Midbrain (tissue), 1 donor: ENCODE data around the gene AAK1.
A peak's percentile ranks its signal among the peaks of the same experiment; 100 is the strongest.

Experiments used
- DNase-seq: peaks from one replicate; lab custom pipeline; 2025; lab: John Stamatoyannopoulos, UW

AAK1 gene

GRCh38 chr2:69538872-69539548 is 104.5 kb downstream of the AAK1 start:
- no peak for DNase-seq

GRCh38 chr2:69538249-69538648 is 105.3 kb downstream of the AAK1 start:
- no peak for DNase-seq

DNA sequence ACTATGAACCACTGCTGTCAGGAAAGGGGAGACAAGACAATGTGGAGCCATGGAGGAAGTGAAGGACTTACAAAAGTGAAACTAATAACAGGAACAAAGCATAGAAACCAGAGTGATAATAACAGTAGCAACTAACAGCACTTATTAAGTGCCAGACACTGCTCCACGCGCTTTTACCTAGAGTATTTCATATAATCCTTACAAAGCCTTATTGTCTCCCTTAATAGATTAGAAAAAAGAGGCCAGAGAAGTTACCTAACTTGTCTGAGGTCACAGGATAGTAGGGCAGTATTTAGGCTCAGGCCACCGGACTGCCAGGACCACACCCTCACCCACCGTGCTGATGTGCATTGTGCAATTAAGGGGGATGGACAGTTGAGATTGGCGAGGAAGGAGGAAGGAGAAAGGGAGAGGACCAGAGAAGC is 107.7 kb downstream of the AAK1 start:
- no peak for DNase-seq

DNA sequence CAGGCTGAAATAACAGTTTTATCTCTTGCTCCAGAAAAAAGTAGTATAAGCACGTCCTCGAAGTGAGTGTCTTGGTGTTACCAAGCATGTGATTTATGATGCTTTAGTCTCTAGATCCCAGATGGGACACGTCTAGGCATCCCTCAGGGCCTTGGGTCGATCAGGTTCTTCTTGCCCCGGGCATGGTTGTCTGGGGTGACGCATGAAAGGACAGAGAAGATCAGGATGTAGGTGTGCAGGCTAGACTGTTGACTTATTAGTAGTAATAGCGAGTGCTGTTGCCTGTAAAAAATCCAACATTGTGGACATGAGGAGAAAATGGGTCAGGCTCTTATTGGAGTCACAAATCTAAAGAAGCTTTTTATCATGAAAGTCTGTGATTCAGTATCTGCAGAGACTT is 112.4 kb downstream of the AAK1 start:
- DNase-seq, result no peak

DNA sequence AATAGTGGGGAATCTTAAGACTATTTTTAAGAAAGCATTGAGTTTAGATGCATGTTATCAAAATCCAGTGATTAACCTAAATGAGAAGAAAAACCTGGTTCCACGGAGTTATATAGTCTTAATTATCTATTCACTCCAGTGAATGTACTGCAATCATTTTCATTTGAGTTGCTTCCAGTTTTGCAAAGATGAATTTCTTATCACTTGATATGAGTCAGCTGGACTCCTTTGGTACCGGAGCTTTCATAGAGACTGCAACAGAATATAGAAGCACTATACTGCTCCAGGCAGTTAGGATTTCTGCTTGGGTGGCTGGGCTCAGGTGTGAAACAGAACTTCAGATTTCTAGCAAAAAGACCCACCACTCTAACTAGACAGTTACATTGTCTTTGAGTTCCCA is 114.1 kb downstream of the AAK1 start:
- DNase-seq, result no peak

- no peak for DNase-seq
Observed at GRCh38 chr2:69525261-69525660, 118.3 kb downstream of the AAK1 start.

DNA sequence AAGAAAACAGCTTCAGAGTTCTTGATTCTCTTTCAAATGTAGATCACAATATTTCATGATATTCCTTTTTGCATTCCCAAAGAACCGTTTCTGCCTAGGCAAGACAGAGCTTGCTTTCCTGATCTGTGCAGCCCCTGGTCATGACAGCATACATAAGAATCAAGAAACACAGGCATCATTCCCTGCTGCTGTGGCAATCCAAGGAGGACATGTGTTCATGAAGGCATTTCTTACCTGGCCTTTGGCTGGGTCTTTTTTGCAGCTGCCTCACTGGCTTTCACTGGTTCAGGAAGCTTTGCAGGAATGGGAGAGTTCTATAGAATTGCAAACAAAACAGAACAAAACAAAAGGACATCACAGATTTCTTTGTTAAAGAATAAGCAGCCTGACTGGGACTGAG is 118.7 kb downstream of the AAK1 start:
- no peak for DNase-seq

DNA sequence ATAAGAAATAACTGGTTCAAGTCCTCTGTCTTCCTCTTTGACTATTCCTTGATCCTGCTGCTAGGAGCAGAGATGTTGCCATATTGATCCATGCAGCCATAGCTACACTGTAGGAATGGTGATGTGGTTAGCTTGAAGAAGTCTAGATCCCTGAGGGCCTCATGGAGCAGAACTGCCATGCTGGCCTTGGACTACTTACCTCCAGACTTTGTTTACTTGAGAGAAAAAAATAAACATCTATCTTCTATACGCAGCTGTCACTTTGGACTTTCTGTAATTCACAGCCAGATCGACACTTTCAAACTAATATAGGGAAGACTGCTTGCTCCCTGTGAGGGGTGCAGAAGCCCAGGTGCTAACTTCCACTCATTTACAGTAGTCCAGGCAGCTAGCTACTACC is 121.8 kb downstream of the AAK1 start:
- no peak for DNase-seq

DNA sequence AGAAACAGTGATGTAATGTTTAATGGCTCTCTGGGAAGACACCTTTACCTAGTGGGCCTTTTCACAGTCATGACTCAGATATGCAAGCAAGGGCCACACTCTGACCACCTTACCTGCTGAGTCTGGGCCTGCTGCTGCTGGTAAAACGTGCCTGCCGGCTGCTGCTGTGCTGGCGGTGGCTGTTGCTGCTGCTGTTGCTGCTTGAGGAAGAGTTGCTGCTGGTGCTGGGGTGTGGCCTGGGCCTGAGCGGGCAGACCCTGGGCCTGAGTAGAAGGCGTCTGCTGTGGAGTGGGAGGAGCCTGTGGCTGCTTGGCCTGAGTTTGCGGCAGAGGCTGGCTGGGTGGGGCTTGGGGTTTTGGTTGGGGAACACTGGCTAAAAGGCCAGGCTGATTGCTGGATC is 124.7 kb downstream of the AAK1 start:
- DNase-seq, result no peak

GRCh38 chr2:69517410-69517809 is 126.1 kb downstream of the AAK1 start:
- DNase-seq, result no peak

- DNase-seq, result no peak
Observed at GRCh38 chr2:69514819-69515218, 128.7 kb downstream of the AAK1 start.

DNA sequence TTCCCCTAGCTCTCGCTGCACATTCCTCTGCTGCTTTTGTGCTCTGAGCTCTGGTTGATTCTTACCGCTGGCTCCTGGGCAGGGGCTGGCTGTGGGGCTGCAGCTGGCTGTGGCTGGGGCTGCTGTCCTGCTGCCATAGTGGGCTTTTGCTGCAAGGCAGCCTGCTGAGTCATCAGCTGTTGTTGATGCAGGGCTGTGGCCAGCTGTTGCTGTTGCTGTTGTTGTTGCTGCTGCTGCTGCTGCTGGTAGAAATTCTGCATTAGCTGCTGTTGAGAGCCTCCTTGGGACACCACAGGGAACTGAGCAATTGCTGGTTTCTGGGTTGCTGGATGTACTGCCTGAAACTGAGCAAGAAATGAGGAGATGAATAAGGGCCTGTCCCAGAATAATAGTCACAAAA is 129.1 kb downstream of the AAK1 start:
- peak; percentile 47 for DNase-seq

DNA sequence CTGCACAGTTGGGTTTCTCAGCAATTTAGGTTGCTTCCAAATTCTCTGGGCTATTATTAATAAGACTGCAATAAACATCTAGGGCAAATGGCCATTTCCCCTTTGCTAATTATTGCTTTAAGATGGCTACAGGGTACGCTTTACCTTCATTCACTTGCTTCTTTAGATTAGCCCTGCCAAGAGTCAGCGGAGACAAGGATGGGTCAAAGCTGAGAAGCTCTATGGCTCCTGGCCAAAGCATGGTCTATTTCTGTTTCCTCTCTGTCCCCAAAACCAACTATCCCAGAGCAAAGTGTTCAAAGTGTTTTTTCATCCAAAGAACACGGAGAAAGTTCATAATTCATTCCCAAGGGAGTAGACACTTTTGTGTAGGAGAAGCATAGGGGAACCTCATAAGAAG is 131.1 kb downstream of the AAK1 start:
- DNase-seq, result no peak

DNA sequence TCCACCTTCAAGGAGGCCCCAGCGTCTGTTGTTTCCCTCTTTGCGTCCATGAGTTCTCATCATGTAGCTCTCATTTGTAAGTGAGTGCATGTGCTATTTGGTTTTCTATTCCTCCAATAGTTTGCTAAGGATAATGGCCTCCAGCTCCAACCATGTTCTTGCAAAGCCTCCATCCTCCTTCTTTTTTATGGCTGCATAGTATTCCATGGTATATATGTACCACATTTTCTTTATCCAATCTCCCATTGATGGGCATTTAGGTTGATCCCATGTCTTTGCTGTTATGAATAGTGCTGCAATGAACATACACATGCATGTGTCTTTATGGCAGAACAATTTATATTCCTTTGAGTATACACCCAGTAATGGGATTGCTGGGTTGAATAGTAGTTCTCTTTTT is 133.3 kb downstream of the AAK1 start:
- DNase-seq, result no peak

DNA sequence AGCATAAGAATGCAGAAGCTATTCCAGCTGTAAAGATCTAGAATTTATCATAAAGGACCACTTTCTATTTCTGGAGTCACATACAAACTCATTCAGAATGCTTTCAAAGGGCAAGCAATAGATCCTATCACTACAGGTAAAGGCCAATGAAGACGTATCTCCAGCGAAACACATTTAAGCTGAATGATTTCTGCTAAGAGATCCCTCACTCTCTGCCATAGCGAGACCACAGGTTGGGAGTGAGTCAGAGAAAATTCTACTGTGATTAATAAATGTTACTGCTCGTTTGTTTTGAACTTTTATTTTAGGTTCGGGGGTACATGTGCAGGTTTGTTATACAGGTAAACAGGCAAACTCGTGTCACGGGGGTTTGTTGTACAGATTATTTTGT is 133.8 kb downstream of the AAK1 start:
- DNase-seq, result no peak

DNA sequence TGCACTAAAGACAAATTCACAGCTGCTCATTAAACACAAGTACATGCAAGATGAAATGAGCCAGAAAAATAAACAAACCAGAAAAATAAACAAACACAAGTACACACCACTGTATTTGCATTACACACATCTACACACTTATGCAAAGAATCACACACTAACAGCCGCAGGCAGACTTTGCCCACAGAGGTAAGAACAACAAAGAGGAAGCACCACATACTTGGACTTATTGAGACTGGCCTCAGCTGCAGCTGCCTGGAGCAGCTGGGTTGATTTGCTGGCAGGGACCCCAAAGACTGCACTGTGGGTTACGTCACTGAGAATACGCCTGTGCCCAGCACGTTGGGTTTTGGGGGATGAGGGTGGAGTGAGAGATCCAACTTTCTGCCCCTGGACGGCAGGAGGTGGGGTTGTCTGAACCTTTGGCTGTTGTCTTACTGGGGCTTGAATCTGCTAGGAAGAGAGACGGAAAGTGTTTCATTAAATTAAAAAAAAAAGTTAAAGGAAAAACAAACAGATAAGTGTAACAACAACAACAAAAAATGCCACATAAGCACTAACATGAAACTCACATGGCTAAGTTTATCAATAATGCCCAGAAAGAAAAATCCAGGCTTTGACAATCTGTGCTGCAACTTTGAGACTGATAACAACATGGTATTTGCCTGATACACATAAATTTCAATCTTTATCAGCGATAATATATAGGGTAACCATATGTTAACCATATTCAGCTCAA is 134.4 kb downstream of the AAK1 start:
- peak; percentile 46 for DNase-seq

DNA sequence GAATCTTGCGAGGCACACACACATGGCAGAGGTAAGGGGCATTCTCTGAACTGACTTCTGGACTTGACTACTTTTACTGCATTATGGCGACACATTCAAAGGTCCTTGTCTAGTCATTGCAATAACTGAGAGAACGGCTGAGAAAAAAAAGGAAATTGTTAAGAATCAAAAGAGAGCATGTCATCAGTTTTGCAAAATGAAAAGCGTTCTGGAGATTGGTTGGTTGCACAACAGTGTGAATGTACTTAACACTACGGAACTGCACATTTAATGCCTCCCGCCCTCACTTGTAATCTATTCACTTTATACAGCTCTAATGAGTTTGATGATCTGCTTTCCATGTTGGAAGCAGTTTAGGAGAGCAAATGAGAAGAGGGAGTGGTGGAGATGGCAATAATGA is 137.8 kb downstream of the AAK1 start:
- DNase-seq, result no peak

DNA sequence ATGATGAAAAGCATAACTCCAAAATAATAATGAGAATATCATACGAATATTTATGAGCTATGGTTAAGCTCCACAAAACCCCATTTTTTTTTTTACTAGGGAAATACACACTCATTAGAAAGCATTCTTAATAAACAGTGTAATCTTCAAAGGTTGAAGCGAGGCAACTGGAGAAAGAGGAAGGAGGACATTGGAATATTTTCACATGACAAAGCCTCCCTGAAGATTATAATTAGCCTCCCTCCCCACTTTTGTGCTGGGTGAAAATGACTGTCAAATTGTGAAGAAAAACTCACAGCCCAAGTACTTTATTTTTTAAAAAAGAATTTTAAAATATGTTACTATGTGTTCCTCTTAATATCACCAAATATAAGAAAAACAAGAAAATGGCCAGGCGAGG is 142.2 kb downstream of the AAK1 start:
- no peak for DNase-seq

DNA sequence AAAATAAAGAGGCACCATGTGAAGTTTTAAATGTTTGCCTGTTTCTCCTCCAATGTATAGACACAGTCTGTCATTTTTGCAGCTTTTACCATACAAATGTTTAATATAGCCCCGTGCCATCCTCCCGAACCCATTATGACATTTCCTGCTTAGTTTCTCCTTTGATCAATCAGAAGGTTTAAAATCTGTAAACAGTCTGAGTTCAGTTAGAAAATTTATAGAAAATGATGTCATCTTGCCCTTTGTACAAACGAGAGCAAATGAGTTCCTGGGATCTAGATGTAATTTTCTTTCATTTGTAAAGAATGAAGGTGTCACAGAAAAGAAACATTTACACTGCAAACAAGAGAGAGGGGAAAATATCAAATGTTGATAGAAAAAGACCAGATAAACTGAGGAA is 143.6 kb downstream of the AAK1 start:
- DNase-seq, result no peak

GRCh38 chr2:69499242-69499641 is 144.3 kb downstream of the AAK1 start:
- DNase-seq, result peak; percentile 7

GRCh38 chr2:69495861-69496260 is 147.7 kb downstream of the AAK1 start:
- no peak for DNase-seq

DNA sequence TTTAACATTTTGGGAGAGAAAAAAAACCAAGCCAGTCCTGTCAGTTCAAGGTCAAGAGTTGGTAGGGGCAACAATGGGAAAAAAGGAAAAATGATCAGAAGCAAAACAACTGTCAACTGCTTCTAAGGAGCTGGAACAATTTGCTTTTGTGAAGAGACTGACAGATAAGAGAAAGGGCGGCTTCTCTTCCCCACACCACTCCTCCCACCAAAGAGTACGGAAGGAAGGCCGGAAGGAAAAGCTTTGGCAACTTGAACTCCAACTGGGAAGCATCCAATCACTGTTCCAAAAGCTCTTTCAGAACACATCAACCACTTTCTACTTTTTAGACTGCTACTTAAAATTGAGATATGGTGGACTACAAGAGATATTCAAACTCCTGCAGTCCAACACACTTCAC is 148.5 kb downstream of the AAK1 start:
- DNase-seq, result no peak

DNA sequence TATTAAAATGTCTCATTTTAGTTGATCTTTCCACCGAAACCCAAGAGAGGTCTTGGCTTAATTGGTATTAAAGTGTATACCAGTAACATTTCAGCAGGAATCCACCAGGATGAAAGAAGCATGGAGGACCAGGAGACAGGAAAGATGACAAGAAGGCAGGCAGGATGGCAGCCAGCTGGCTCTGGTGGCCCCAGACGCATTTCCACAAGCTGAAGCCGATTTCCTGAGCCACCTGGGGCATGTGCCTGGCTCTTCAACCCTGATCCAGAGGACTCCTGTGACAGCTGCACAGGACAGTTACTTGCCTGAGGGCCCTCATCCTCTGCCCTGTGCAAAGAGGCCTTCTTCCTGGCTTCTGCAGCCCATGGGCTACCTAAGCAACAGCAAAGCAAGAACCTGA is 149.4 kb downstream of the AAK1 start:
- DNase-seq, result no peak

DNA sequence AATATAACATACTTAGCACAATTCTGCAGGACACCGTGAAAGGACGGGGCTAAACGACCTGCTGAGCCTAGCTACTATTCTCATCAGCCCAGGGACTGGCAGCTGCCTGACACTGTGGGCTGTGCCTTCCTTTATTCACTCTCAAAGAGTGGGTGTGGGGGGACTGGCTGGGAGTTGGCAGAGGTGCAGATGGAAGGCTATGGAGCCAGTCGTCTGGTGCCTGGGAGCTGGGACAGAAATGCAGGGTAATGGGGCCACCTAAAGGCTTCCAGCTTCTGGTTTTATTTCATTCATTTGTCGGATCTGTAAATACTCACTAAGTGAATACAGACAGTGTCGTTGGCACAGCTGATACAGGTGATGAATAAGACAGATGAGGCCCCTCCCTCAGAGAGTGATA is 150.3 kb downstream of the AAK1 start:
- peak; percentile 55 for DNase-seq
